SKM-1 treated with dmso at 0.1 percent for 144 hours (cell line): ENCODE results near the gene CACNA1C.
"Not testable (repeated sequence)": the region's sequence is repeated elsewhere in the genome, so short reads cannot be mapped to it uniquely, and the experiment has no call there.

ENCODE experiments used
- DNase-seq: peaks from one replicate; lab custom pipeline; 2025; ENCODE audit not compliant: unreplicated experiment; lab: John Stamatoyannopoulos, UW

Gene CACNA1C

GRCh38 chr12:2074792-2075191 is 22.0 kb downstream of the CACNA1C start:
- DNase-seq, result no peak

- no peak for DNase-seq
These were observed 22.9 kb downstream of the CACNA1C start for GRCh38 chr12:2075508-2076195.

GRCh38 chr12:2076196-2076570 is 23.4 kb downstream of the CACNA1C start:
- no peak for DNase-seq

- no peak for DNase-seq
These were observed 23.9 kb downstream of the CACNA1C start for GRCh38 chr12:2076728-2077127.

- DNase-seq, result no peak
These were observed 27.8 kb downstream of the CACNA1C start for GRCh38 chr12:2080604-2081003.

- no peak for DNase-seq
These were observed 29.5 kb downstream of the CACNA1C start for GRCh38 chr12:2082321-2082720.

GRCh38 chr12:2083008-2083407 is 30.2 kb downstream of the CACNA1C start:
- DNase-seq, result no peak

- DNase-seq, result no peak
These were observed 30.8 kb downstream of the CACNA1C start for GRCh38 chr12:2083561-2083960.

GRCh38 chr12:2084553-2085296 is 31.9 kb downstream of the CACNA1C start:
- no peak for DNase-seq

GRCh38 chr12:2092354-2092753 is 39.6 kb downstream of the CACNA1C start:
- DNase-seq, result no peak

GRCh38 chr12:2092890-2093289 is 40.1 kb downstream of the CACNA1C start:
- DNase-seq, result no peak

GRCh38 chr12:2094597-2094996 is 41.8 kb downstream of the CACNA1C start:
- no peak for DNase-seq

- no peak for DNase-seq
These were observed 43.1 kb downstream of the CACNA1C start for GRCh38 chr12:2095878-2096277.

GRCh38 chr12:2097617-2098016 is 44.8 kb downstream of the CACNA1C start:
- no peak for DNase-seq

- DNase-seq, result no peak
These were observed 46.1 kb downstream of the CACNA1C start for GRCh38 chr12:2098852-2099251.

GRCh38 chr12:2099595-2099994 is 46.8 kb downstream of the CACNA1C start:
- DNase-seq, result no peak

- no peak for DNase-seq
These were observed 48.6 kb downstream of the CACNA1C start for GRCh38 chr12:2101359-2101758.

GRCh38 chr12:2101771-2102170 is 49.0 kb downstream of the CACNA1C start:
- no peak for DNase-seq

GRCh38 chr12:2102736-2103135 is 49.9 kb downstream of the CACNA1C start:
- not testable (repeated sequence) for DNase-seq

GRCh38 chr12:2105387-2105786 is 52.6 kb downstream of the CACNA1C start:
- DNase-seq, result not testable (repeated sequence)

- no peak for DNase-seq
These were observed 55.4 kb downstream of the CACNA1C start for GRCh38 chr12:2108166-2108565.

GRCh38 chr12:2108975-2109671 is 56.3 kb downstream of the CACNA1C start:
- DNase-seq, result no peak
